GM18951 (cell line): Measurements from ENCODE around the gene PPM1K.

ENCODE experiments used
- POLR2A ChIP-seq: IDR thresholded peaks from 4 replicates; pipeline ENCODE4 v1.6.1; 2011; ENCODE audit warnings: mild to moderate bottlenecking; ENCODE audit not compliant: insufficient read length, insufficient read depth; ENCODE audit errors: extremely low read depth
- in situ Hi-C: fragments of 300-500 bp; cut with MboI; formaldehyde crosslinking; loops from one replicate; pipeline ENCODE4 v1.12.0; 2022; ENCODE audit warnings: low sequenced_read_pairs, mixed read lengths, inconsistent platforms; ENCODE audit not compliant: unreplicated experiment

PPM1K gene

DNA sequence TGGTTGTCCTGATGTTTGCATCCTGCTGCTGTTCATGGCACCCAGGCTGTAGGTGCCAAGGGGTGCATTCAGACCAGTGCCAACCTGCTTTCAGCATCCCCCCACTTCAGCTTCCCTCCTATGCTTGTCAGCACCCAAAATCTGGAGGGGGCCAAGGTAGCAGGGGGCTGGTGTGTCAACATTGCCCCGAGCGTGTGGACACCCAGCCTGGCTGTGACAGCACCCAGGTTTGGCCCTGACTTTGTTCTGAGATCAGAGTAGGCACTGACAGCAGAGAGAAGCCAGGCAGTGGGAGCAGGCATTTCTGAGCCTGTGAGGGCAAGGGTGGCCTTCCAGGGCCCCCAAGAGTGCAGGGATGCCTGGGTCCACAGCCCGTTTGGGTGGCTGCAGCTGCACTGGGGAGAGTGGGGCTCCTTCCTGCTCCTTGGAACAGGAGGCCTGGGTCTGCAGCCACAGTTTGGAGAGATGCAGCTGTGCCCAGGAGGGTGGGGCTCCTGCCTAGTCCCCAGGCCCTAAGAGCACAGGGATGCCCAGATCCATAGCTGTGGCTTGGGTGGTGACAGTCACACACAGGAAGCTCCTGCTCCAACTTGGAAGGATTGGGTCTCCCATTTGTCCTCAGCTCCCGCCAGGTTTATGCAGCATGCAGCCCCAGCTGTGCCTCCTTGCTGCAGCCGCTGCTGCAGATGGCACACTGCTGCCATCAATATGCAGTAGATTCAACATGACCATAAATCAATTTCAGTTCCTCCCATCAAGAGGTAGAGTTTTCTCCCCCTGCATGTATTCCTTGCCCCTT, 12.3 kb upstream of the PPM1K start:
- TF ChIP-seq POLR2A: no peak
- in situ Hi-C loops: no loop called here

DNA sequence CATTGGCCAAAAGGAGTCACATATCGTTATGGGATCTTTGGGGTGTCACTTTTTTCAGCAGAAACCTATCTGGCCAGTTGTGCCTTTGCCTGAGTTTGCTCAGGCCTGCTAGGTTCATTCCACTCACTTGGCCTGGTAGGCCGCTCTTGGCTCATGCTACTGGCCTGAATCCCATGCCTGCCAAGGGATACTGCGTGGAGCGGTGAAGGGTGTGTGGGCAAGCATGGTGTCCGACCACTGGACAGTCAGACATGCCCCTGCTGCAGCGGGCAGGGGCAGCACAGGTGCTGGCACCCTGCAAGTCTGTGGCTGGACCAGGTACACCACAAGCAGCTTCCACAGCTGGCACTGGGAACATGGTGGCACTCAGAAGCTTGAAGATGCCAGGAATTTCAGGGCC, 11.3 kb upstream of the PPM1K start:
- no peak for TF ChIP-seq POLR2A
- in situ Hi-C loops: no loop called here

DNA sequence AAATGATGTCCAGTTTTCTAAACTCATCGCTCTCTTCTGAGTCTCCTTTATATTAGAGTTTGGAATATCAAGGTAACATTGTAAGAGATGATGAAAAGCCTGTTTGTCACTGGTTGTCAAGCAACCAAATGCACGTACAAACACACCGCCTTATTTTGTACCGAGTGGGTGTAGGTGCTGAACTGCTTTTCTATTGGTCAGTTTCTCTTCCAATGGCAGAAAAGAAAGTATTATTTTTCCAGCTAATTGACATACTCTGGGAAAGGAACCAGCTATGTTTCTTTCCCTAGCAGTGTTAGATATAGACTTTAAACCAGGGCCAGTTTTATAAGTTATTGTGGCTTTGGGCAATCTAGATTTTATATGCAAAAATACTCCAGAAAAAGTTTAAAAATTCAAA, 6.6 kb upstream of the PPM1K start:
- in situ Hi-C loops: no loop called here
- no peak for TF ChIP-seq POLR2A

DNA sequence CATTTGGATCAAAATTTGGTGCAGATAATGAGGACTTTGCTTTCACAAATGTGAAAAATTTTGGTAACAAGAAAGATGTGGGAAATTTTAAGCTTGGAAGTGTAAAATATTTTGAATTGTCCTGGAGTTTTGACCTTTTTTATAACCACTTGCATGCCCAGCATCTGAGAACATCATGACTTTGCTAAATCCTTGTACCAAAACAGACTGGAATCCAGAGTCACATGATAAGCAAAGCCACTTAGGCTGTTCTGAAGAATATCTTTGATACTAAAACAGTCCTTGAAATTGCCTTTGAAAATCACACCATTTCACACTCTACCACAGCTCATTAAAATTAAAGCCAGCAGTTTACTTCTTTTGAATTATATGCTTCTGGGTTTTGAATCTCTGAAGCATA, 2.5 kb upstream of the PPM1K start:
- no peak for TF ChIP-seq POLR2A
- in situ Hi-C loops: no loop called here

DNA sequence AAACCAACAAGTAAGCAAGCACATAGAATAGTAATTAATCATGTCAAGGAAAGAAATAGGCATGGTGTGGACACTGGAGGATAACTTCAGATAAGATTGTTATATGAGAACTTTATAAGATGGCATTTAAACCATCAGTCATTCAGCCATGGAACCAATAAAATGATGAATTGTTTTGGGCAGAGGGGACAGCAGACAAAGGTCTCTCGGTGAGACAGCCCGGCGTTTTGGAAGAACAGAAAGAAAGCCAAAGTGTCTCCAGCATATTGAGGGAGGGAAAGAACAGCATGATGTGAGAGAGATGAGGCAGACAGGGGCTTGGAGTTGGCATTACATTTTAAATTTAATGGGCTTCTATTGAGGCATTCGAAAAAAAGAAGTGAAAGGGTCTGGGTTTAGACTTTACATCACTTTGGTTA, 883 bp upstream of the PPM1K start:
- no peak for TF ChIP-seq POLR2A
- in situ Hi-C loops: no loop called here

DNA sequence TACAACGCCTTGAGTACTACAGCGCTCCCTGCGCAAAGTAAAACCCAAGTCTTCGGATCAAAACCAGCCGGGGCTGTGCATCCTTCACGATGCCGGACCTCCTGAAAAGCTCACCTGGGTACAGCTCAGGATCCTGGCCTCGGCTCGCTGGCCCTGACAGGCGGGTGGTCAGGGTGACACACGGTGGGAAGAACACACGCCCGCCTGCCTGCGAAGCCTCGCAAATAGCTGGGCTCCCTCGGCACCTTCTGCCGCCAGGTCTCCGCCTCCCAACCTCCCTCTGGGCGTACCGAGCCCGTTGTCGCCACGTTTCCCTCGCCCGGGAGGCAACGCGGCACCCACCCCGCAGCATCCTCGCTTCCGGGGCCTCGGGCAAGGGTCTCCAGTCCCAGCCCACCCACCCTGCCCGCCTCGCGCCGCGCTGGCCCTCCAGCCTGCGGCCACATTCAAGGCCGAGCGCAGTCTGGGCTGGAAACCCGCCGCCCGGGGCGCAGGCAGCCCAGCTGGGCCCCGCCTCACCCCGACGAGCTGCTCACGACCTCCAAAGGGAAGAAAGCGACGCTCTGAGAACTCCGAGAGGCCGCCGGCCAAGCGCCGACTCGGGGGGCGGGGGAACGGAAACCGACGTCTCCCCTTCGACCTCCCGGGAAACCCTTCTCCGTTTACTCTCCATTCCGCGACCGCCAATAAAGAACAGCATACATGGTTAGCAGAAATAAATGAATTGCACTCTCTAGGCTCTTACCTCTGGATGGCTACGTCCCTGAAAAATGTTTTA, 511 bp downstream of the PPM1K start:
- TF ChIP-seq POLR2A: peak; percentile 30
- in situ Hi-C loops: no loop called here

DNA sequence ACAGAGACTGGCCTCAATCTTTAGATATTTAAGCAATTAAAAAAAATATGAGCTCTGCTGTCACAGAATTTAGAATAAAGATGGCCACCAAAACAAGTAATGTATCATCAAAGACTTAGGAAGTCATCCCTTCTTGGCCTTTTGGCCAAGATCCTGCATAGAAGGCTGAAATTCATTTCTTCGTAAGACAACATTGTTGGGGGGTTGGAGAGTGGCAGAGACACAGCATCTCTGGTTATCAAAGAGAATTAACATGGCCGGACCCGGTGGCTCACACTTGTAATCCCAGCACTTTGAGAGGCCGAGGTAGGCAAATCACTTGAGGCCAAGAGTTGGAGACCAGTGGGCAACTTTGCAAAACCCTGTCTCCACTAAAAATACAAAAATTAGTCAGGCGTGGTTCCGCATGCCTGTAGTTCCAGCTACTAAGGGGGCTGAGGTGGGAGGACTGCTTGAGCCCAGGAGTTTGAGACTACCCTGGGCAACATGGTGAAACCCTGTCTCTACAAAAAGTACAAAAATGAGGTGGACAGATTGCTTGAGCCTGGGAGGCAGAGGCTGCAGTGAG, 4.0 kb downstream of the PPM1K start:
- in situ Hi-C loops: no loop called here
- TF ChIP-seq POLR2A: no peak

DNA sequence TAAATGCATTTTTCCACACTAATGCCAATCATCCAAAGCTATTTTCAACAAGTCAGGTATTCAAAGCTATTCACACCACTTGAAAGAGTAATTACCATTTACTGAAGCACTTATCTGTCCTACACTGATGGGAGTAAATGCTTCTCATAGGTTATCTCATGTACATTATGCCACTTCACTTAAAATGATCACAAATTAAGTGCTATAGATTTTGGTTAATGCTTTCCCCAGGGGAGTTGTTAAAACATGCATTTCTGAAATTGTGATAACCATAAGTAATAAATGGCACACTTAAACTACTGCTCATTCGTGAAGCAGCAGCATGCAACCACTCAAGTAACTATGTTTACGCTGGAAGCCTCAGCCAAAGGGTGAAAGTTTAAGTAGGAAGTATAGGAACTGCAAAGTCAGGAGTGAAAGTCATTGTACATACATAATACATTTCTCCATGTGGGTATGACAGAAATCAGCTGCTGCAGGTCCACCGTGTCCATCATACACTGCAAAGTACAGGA, 6.6 kb downstream of the PPM1K start:
- no peak for TF ChIP-seq POLR2A
- in situ Hi-C loops: no loop called here

DNA sequence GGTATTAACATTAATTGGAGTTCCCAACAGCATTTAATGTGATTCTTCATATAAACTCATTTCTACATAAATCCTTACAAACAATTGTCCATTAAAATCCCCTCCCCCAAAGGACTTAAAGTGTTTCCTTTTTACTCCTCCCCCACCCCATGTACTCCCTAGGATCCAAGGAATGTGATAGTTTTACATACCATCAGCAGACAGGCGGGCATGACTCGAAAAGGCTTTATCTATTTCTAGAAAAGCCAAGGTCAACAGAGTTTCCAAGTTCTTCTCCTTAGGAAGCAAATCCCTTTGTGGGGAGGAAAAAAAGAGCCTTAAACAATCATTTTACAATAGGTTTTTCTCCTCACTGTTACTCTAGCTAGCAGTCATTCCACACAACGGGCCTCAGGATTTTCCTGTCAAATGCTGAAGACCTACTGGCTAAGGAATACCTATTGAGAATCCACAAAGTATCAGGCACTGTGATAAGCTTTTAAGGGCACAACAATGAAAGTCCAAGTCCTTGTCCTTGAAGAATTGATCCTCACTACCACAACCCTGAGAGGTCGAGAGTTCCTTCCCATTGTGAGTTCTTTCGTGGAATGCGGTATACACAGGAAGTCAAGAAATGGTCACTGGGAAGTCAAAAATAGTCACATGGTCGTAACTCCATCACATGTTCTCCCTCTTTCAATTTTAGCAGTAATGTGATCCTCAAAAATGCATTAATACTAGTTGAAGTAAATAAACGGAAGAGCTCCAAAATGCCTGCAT, 7.2 kb downstream of the PPM1K start:
- in situ Hi-C loops: no loop called here

DNA sequence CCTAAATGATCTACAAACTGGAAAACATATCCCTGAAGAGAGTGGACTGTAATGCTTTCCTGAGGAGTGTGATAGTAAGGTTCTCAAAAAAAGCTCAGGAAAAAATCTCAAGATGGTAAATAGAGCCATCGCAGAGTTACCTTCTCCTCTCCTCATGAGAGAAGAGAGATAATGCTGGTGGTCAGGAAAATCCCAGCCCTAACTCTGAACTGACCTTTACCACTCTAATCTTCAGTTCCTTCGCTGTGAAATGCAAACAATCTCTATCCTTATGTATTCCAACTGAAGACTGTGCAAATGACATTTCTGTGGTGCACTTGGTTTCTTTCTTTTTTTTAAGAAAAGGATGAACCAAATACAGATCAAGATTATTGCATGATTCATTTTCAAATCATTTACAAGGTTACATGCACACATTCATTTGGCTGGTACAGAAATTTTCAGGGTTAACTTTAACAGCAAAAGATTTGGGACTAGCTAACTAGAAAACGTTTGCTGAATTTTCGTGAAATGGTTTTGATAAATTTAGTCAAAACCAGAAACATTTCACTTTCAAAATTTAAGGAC, 8.3 kb downstream of the PPM1K start:
- in situ Hi-C loops: no loop called here
- no peak for TF ChIP-seq POLR2A

More for the DNA sequence above, 7.2 kb downstream of the PPM1K start:
- TF ChIP-seq POLR2A: no peak

DNA sequence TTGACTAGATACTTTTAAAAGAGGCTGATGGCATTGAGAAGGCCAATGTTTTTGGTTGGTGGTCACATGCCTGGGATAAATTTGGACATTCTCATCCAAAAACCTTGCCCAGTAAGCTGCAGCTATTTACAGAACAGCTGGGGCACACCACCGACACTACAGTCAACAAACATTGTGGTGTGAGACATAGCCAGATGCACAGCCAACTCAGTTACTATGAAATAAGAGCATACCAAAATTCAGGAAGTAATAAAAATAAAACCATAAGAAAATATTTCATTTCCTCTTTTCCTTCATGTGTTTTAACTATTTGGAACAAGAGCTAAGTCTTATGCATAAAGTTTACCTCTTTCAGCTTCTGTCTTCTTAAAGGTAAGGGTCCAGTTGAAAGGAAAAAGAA, 8.8 kb downstream of the PPM1K start:
- TF ChIP-seq POLR2A: no peak
- in situ Hi-C loops: no loop called here

DNA sequence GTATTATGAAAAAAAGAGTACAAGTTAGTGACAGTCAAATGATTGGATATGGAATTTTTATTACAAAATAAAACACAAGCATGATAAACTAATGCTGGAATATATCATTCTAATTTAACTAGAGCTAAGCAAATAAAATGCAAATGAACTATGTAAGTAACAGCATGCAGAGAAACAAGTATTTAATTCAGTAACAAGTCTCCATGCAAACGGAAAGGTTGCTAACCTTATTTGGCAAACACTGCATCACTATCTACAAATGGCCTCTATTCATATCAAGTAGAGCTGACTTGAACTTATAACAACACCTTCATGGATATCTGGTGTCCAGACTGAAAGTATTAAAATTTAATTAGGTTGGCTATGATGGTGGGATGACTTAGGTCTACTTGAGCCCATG, 15.4 kb downstream of the PPM1K start:
- in situ Hi-C loops: no loop called here
- TF ChIP-seq POLR2A: no peak
